Measurements from ENCODE around the gene OTX1. TPM values are rescaled to one million over a fixed set of nuclear protein-coding genes. Genes with fewer than 3 reads are reported as not detected.

Gene OTX1
- total and polyA plus RNA-seq, 2 of the 8 experiments (the other 6 are each of a cell fraction or from before 2014, with no cell fraction given) = 0.24 to 3.3 TPM

DNA sequence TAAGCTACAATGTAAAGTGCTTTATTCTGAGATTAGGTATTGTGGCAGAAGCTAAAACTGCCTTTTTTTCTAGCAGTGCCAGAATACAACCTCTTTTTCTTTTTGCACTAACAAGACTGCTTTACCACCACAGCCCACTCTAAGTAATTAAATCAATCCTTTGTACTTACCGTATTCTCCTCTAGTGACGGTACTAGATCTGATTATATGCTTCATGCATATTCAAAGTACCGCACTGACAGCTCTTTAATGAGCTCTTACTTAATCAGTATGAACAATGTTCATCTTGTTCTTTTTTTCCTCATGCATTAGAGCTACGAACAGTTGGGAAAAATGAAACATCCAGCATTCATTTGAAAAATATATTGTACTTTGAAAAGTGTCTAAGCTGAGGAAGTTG is 16.1 kb upstream of the OTX1 start (continued):
- TF ChIP-seq, protein P1, sequence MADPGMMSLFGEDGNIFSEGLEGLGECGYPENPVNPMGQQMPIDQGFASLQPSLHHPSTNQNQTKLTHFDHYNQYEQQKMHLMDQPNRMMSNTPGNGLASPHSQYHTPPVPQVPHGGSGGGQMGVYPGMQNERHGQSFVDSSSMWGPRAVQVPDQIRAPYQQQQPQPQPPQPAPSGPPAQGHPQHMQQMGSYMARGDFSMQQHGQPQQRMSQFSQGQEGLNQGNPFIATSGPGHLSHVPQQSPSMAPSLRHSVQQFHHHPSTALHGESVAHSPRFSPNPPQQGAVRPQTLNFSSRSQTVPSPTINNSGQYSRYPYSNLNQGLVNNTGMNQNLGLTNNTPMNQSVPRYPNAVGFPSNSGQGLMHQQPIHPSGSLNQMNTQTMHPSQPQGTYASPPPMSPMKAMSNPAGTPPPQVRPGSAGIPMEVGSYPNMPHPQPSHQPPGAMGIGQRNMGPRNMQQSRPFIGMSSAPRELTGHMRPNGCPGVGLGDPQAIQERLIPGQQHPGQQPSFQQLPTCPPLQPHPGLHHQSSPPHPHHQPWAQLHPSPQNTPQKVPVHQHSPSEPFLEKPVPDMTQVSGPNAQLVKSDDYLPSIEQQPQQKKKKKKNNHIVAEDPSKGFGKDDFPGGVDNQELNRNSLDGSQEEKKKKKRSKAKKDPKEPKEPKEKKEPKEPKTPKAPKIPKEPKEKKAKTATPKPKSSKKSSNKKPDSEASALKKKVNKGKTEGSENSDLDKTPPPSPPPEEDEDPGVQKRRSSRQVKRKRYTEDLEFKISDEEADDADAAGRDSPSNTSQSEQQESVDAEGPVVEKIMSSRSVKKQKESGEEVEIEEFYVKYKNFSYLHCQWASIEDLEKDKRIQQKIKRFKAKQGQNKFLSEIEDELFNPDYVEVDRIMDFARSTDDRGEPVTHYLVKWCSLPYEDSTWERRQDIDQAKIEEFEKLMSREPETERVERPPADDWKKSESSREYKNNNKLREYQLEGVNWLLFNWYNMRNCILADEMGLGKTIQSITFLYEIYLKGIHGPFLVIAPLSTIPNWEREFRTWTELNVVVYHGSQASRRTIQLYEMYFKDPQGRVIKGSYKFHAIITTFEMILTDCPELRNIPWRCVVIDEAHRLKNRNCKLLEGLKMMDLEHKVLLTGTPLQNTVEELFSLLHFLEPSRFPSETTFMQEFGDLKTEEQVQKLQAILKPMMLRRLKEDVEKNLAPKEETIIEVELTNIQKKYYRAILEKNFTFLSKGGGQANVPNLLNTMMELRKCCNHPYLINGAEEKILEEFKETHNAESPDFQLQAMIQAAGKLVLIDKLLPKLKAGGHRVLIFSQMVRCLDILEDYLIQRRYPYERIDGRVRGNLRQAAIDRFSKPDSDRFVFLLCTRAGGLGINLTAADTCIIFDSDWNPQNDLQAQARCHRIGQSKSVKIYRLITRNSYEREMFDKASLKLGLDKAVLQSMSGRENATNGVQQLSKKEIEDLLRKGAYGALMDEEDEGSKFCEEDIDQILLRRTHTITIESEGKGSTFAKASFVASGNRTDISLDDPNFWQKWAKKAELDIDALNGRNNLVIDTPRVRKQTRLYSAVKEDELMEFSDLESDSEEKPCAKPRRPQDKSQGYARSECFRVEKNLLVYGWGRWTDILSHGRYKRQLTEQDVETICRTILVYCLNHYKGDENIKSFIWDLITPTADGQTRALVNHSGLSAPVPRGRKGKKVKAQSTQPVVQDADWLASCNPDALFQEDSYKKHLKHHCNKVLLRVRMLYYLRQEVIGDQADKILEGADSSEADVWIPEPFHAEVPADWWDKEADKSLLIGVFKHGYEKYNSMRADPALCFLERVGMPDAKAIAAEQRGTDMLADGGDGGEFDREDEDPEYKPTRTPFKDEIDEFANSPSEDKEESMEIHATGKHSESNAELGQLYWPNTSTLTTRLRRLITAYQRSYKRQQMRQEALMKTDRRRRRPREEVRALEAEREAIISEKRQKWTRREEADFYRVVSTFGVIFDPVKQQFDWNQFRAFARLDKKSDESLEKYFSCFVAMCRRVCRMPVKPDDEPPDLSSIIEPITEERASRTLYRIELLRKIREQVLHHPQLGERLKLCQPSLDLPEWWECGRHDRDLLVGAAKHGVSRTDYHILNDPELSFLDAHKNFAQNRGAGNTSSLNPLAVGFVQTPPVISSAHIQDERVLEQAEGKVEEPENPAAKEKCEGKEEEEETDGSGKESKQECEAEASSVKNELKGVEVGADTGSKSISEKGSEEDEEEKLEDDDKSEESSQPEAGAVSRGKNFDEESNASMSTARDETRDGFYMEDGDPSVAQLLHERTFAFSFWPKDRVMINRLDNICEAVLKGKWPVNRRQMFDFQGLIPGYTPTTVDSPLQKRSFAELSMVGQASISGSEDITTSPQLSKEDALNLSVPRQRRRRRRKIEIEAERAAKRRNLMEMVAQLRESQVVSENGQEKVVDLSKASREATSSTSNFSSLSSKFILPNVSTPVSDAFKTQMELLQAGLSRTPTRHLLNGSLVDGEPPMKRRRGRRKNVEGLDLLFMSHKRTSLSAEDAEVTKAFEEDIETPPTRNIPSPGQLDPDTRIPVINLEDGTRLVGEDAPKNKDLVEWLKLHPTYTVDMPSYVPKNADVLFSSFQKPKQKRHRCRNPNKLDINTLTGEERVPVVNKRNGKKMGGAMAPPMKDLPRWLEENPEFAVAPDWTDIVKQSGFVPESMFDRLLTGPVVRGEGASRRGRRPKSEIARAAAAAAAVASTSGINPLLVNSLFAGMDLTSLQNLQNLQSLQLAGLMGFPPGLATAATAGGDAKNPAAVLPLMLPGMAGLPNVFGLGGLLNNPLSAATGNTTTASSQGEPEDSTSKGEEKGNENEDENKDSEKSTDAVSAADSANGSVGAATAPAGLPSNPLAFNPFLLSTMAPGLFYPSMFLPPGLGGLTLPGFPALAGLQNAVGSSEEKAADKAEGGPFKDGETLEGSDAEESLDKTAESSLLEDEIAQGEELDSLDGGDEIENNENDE (IDR thresholded peaks at IDR 0.05; ENCODE audit: insufficient replicate concordance, low read length) = peak; percentile 78

Data from H1 (cell line).